SU-DHL-6 (cell line): Measurements from ENCODE around the gene FAM124A.

Source experiments
- EZH2phosphoT487 ChIP-seq: fragments of 200-600 bp; sonication (generic), shearing (Covaris generic); conservative IDR thresholded peaks from 2 replicates; pipeline ENCODE4 v1.6.1; 2018; ENCODE audit warnings: mild to moderate bottlenecking, antibody characterized with exemption, low read length, moderate library complexity, mixed read lengths
- TF ChIP-seq, protein P1 (sequence below): fragments of 200-600 bp; sonication (generic); IDR thresholded peaks from one replicate; pipeline ENCODE4 v1.5.1; 2017; ENCODE audit warnings: antibody characterized with exemption, mild to moderate bottlenecking, low read length, moderate library complexity; ENCODE audit not compliant: insufficient read depth, poor library complexity, severe bottlenecking

DNA sequence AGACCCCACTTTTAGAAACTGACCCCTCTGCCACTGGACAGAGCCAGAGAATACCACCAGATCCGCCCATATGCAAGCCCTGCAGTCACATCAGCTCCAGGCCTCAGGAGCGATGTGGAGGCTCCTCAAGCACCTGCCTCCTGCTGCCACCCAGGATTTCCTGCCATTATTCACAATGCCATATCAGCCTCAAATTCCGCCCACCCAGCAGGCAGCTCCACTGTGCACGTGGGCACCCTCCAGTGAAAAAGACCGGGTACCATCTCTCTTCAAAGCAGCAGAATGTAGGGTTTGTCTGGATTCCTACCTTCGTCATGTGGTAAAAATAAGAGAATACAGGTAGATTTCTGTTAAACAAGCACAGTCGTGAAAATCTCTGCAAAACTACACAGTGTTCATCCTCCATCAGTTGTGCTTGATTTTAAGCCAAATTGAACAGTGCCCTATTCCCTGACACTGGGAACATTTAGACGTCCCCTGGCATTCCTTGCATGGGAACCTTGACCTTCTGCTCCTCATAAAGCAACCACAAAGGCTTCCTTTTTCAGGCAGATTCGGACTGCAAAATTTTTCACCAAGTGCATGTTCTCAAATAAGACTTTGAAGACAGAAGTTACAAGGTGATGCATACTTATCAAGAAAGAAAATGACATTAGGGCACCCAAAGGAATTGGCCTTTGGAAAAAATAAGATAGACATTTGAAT, 56.4 kb downstream of the FAM124A start:
- TF ChIP-seq, protein P1, sequence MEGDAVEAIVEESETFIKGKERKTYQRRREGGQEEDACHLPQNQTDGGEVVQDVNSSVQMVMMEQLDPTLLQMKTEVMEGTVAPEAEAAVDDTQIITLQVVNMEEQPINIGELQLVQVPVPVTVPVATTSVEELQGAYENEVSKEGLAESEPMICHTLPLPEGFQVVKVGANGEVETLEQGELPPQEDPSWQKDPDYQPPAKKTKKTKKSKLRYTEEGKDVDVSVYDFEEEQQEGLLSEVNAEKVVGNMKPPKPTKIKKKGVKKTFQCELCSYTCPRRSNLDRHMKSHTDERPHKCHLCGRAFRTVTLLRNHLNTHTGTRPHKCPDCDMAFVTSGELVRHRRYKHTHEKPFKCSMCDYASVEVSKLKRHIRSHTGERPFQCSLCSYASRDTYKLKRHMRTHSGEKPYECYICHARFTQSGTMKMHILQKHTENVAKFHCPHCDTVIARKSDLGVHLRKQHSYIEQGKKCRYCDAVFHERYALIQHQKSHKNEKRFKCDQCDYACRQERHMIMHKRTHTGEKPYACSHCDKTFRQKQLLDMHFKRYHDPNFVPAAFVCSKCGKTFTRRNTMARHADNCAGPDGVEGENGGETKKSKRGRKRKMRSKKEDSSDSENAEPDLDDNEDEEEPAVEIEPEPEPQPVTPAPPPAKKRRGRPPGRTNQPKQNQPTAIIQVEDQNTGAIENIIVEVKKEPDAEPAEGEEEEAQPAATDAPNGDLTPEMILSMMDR, result no peak
- no peak for TF ChIP-seq EZH2phosphoT487
